ENCODE data around the gene PARVB. TPM values are rescaled to one million over a fixed set of nuclear protein-coding genes. Genes with fewer than 3 reads are reported as not detected.

The PARVB gene
- total and polyA plus RNA-seq, 2 of the 8 experiments (the other 6 are each of a cell fraction or from before 2014, with no cell fraction given) = 14.5 to 18.6 TPM

GRCh38 chr22:44188316-44188715 is 164.2 kb downstream of the PARVB start:
- 80% methylated on average over 8 of the region's 8 CpGs; no CpG with 5 or more reads in 1 of the 2 experiments for WGBS, 2 experiments (ENCODE audit: extremely low coverage in 1 of 2, insufficient coverage in 1 of 2, insufficient read length in 1 of 2, insufficient replicate concordance in 2 of 2, low coverage in 1 of 2, low lambda C conversion rate in 2 of 2, missing lambda C conversion rate in 1 of 2)
- Histone ChIP-seq H3K79me1 (ENCODE audit: low read depth, low read length) (no peaks in the 10 kb centered on the region), H3K56ac (replicated peaks; ENCODE audit: insufficient read length, low read depth, low read length) (no peak overlapping the region), H3K9me3 (ENCODE audit: insufficient read depth in 2 of 2, low read depth in 1 of 2, low read length in 1 of 2) (no peaks in the 10 kb centered on the region), H3K79me2 (ENCODE audit: control insufficient read depth in 1 of 2, insufficient read depth in 2 of 2, low read length in 2 of 2) (no peaks in the 10 kb centered on the region), H3K4ac (replicated peaks; ENCODE audit: insufficient read length, low read depth, low read length) (no peak overlapping the region), H2BK12ac (ENCODE audit: low read depth, low read length) (no peak overlapping the region), H3K4me3 (ENCODE audit: extremely low read depth in 1 of 4, insufficient read depth in 2 of 4, low read depth in 3 of 4, low read length in 4 of 4) (no peak overlapping the region), H4K5ac (ENCODE audit: insufficient read length, low read depth, low read length) (no peak overlapping the region), H2AFZ (ENCODE audit: low read length) (no peak overlapping the region), H2BK20ac (ENCODE audit: low read length) (no peak overlapping the region; the same call in 1 of the 2 replicates), H2BK15ac (ENCODE audit: low read length) (no peak overlapping the region), H2BK5ac (ENCODE audit: low read depth, low read length) (no peak overlapping the region), H4K91ac (replicated peaks; ENCODE audit: insufficient read length, low read length) (no peak overlapping the region), H3K27ac (ENCODE audit: low read depth, low read length) (no peak overlapping the region), H3K14ac (ENCODE audit: insufficient read length) (no peak overlapping the region), H3K23me2 (ENCODE audit: low read depth, low read length) (no peaks in the 10 kb centered on the region), H2AK5ac (ENCODE audit: low read depth, low read length) (0 out of 2 replicates have a peak overlapping the region, but pooled peaks have one; percentile 39), H2BK120ac (replicated peaks; ENCODE audit: low read depth, low read length) (no peak overlapping the region), H4K8ac (ENCODE audit: extremely low read depth, insufficient read depth, low read length) (no peak overlapping the region), H4K20me1 (replicated peaks in 1 of 2; ENCODE audit: control insufficient read depth in 1 of 2, insufficient read depth in 2 of 2, low read length in 2 of 2) (no peaks in the 10 kb centered on the region), H3K18ac (ENCODE audit: extremely low read depth, low read length) (no peak overlapping the region), H3K27me3 (replicated peaks in 1 of 4; ENCODE audit: control insufficient read depth in 3 of 4, extremely low read depth in 1 of 4, insufficient read depth in 3 of 4, low read length in 3 of 4) (no peaks in the 10 kb centered on the region), H3K4me2 (ENCODE audit: insufficient read depth in 1 of 2, low read depth in 2 of 2, low read length in 2 of 2) (no peak overlapping the region), H3K4me1 (replicated peaks in 1 of 4; ENCODE audit: control insufficient read depth in 3 of 4, insufficient read depth in 4 of 4, low read length in 3 of 4) (peaks cover 0 to 3% (median 0%) of the 10 kb centered on the region in 4 experiments; a peak in 1 of 7 replicates), H3K9ac (replicated peaks in 1 of 4; ENCODE audit: extremely low read depth in 1 of 4, low read depth in 3 of 4, low read length in 3 of 4) (no peak overlapping the region), H3K36me3 (ENCODE audit: control insufficient read depth in 2 of 4, insufficient read depth in 4 of 4, low read length in 3 of 4) (no peaks in the 10 kb centered on the region), H3K23ac (ENCODE audit: insufficient read length) (no peak overlapping the region)
- no peak for FAIRE-seq
- POLR2A ChIA-PET (ENCODE audit: partially characterized antibody) = no interaction called here
- CTCF ChIA-PET (ENCODE audit: partially characterized antibody) = interaction anchor here (0.5 to 1.4 kb wide), 3 partner anchors 106 to 640 kb away, joined by 4 to 6 read pairs (median 5); no protein-coding TSS in a partner anchor
- no peak for DNase-seq (ENCODE audit: low read depth in 1 of 2, low spot score in 2 of 2)
- TF ChIP-seq CREB1 (IDR thresholded peaks at IDR 0.05) (no peak), NANOG (IDR thresholded peaks at IDR 0.05; ENCODE audit: insufficient read depth, low read depth, low read length, poor library complexity, severe bottlenecking) (no peak), ZNF274 (IDR thresholded peaks at IDR 0.05; ENCODE audit: borderline replicate concordance, extremely low read depth, low read length) (no peak), SP2 (IDR thresholded peaks at IDR 0.05; ENCODE audit: low read length) (no peak), POLR2A (IDR thresholded peaks at IDR 0.05; ENCODE audit: control extremely low read depth in 1 of 2, low read depth in 2 of 2, low read length in 2 of 2) (no peak), MAX (IDR thresholded peaks at IDR 0.05) (no peak), GTF2F1 (IDR thresholded peaks at IDR 0.05; ENCODE audit: borderline replicate concordance, low read depth, low read length) (no peak), POLR2AphosphoS5 (IDR thresholded peaks at IDR 0.05; ENCODE audit: low read depth, low read length) (no peak), HDAC2 (IDR thresholded peaks at IDR 0.05; ENCODE audit: borderline replicate concordance in 1 of 2, low read depth in 2 of 2, low read length in 2 of 2) (no peak), SIN3A (conservative IDR thresholded peaks at IDR 0.05 in 1 of 2, IDR thresholded peaks at IDR 0.05 in 1 of 2; ENCODE audit: low read depth in 1 of 2, low read length in 2 of 2) (no peak)
